Lower lobe of right lung (tissue), 2 donors: ENCODE results near the gene NBPF3. TPM values are rescaled to one million over a fixed set of nuclear protein-coding genes. Genes with fewer than 3 reads are reported as not detected.
A peak's percentile ranks its signal among the peaks of the same experiment; 100 is the strongest.
"Not testable (repeated sequence)": the region's sequence is repeated elsewhere in the genome, so short reads cannot be mapped to it uniquely, and the experiment has no call there.

ENCODE experiments used
- ATAC-seq, 2 donors: fragments of 200-7000 bp; cut with Tn5 transposase; one replicate each; pipeline ENCODE4 v1.9.1; 2020 to 2022; ENCODE audit warnings: mild to moderate bottlenecking in 2 of 2, moderate library complexity in 2 of 2
- DNase-seq: peaks from one replicate; pipeline ENCODE4 v3.0.0-alpha.2; 2020
- H3K27ac ChIP-seq: fragments of 200-600 bp; one replicate; pipeline ENCODE4 v1.8.0; 2022
- H3K27me3 ChIP-seq: fragments of 200-600 bp; one replicate; pipeline ENCODE4 v1.8.0; 2022; ENCODE audit warnings: low read depth
- H3K36me3 ChIP-seq: fragments of 200-600 bp; one replicate; pipeline ENCODE4 v1.8.0; 2022; ENCODE audit warnings: mild to moderate bottlenecking
- H3K4me1 ChIP-seq: fragments of 200-600 bp; one replicate; pipeline ENCODE4 v1.8.0; 2022
- H3K4me3 ChIP-seq: fragments of 200-600 bp; one replicate; pipeline ENCODE4 v1.8.0; 2022; ENCODE audit warnings: mild to moderate bottlenecking
- H3K9me3 ChIP-seq: fragments of 200-600 bp; one replicate; pipeline ENCODE4 v1.8.0; 2022
- CTCF ChIP-seq: fragments of 200-600 bp; IDR thresholded peaks from one replicate; pipeline ENCODE4 v1.8.0; 2022; ENCODE audit warnings: antibody characterized with exemption, mild to moderate bottlenecking
- intact Hi-C: fragments of 100-400 bp; cut with DNase I; formaldehyde crosslinking; loops from one replicate; pipeline ENCODE4 v1.11.0; 2022
- long read RNA-seq: library from polyadenylated mRNA; unstranded; transcript quantifications from one replicate; pipeline ENCODE4 v2.0.0, GENCODE V29; 2021
- total RNA-seq: library from RNA; stranded (reverse); fragmentation: NEBNext Ultra II Directional; extraction: Animal tissue kit (Norgen Biotek cat#: 25700); gene quantifications from one replicate; pipeline ENCODE4 v1.2.1, GENCODE V29; 2021
- donor health status: DM: no; HTN: yes; CAD: no; lungs with severe emphysema.

NBPF3 gene
- total RNA-seq, result 9.5 TPM
- long read RNA-seq, full-length matches to known transcripts, result 2 of 8 reads
- long read RNA-seq, partial matches to known transcripts, result 2 of 8 reads
- long read RNA-seq, other reads (novel, unspliced or antisense), result 4 of 8 reads

DNA sequence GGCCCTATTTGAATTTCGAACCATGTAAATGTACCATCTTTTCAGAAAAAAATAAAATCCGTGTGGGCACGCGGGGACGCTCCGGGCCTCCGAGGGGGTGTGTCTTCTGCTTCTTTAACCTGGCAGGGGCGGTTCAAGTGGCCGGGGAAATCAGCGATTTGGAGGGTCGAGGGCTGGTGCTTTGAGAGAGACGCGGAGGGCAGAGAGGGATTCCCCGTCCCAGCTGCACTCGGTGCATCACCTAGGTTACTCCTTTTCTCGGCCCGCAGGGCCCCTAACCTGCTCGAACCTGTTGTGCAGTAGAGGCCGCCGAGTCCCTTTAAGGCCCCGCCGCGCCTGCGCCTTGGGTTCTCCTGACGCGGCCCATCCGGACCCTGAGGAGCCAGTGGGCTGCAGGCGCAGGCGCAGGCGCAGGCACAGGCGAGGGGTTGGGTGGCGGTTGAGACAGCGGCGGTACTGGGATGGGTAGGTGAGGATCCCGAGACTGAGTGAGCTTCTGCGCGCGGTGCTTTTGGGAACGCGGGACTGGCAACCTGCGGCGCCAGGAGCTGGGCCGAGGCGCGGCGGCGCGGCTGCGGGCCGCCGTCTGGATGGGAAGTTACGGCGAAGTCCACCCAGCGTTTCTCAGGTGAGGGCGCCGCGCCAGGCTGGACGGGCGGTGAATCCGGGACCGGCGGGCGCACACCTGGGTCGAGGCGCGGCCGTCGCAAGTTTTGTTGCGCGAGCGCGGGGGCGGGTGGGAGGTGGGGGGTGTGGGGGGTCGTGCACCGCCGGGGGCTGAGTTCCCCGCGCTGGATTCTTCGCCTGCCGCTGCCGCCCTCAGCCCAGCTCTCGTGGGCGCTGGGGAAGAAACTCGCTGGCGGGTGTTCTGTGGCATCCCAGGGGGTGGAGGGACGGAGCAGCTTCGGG lies at the start of gene NBPF3:
NBPF3 (plus strand) TSS at position 417 of the 909 bp plus-strand sequence. CDS start 4,950 bp downstream, outside the sequence.
- Histone ChIP-seq H3K4me1 (peaks cover 9% of the 10 kb centered on the region), H3K27me3 (peaks cover 13% of the 10 kb centered on the region), H3K9me3 (no peaks in the 10 kb centered on the region), H3K27ac (peak within 1 kb of the TSS; percentile 53), H3K4me3 (peak within 1 kb of the TSS; percentile 72), H3K36me3 (no peaks in the 10 kb centered on the region)
- intact Hi-C loops, result no loop called here
- ATAC-seq, result peak; percentile 97 to 99
- DNase-seq, result peak; percentile 93
- TF ChIP-seq CTCF, result no peak

DNA sequence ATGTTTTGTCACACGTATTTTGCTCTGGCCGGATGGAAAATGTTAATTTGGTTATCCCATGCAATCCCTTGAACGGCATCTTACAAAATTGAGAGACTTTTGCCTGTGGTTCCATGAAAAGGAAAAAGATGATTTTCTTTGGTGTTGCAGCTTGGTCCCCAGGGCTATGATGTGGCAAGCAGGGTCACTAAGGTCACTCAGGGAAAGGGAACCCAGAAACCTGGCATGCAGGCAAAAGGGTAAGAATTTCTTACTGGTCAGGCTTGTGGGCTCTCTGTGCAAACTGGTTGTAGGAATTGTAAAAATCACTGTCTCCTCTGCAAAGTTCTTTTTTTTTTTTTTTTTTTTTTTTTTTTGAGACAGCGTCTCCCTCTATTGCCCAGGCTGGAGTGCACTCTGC lies 48.4 kb upstream of the NBPF3 start:
- H3K27ac ChIP-seq, result no peak overlapping the region
- no peak overlapping the region for H3K4me3 ChIP-seq
- H3K9me3 ChIP-seq, result no peaks in the 10 kb centered on the region
- H3K27me3 ChIP-seq, result no peaks in the 10 kb centered on the region
- H3K36me3 ChIP-seq, result no peaks in the 10 kb centered on the region
- no peak for TF ChIP-seq CTCF
- intact Hi-C loops, result no loop called here
- ATAC-seq (no peak), DNase-seq (no peak)
- H3K4me1 ChIP-seq, result no peaks in the 10 kb centered on the region

DNA sequence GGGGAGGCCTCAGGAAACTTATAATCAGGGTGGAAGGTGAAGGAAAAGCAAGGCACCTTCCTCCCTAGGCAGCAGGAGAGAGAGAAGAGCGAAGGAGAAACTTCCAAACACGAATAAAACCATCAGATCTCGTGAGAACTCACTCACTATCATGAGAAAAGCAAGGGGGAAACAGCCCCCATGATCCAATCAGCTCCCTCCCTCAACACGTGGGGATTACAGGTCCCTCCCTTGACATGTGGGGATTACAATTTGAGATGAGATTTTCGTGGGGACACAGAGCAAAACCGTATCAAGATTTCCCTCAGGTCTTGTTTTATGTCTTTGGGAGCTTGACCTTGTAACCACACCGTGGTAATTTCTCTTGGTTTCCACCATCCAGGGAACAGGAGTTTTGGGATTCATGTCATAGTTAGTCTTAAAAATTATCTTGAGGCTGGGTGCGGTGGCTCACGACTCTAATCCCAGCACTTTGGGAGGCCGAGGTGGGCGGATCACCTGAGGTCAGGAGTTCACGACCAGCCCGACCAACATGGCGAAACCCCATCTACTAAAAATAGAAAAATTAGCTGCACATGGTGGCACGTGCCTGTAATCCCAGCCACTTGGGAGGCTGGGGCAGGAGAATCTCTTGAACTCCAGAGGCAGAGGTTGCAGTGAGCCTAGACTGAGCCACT lies 47.2 kb upstream of the NBPF3 start:
- H3K4me3 ChIP-seq, result no peak overlapping the region
- intact Hi-C loops, result no loop called here
- no peaks in the 10 kb centered on the region for H3K9me3 ChIP-seq
- H3K27me3 ChIP-seq, result no peaks in the 10 kb centered on the region
- no peak for ATAC-seq
- TF ChIP-seq CTCF, result no peak
- no peak overlapping the region for H3K27ac ChIP-seq
- DNase-seq, result no peak
- H3K36me3 ChIP-seq, result no peaks in the 10 kb centered on the region
- no peaks in the 10 kb centered on the region for H3K4me1 ChIP-seq

- Histone ChIP-seq H3K4me3 (no peak overlapping the region), H3K9me3 (no peaks in the 10 kb centered on the region), H3K4me1 (no peaks in the 10 kb centered on the region), H3K36me3 (no peaks in the 10 kb centered on the region), H3K27ac (no peak overlapping the region), H3K27me3 (no peaks in the 10 kb centered on the region)
- TF ChIP-seq CTCF, result no peak
- ATAC-seq, result no peak
- DNase-seq, result no peak
- intact Hi-C loops, result no loop called here
Observed at GRCh38 chr1:21396516-21396915, 43.4 kb upstream of the NBPF3 start.

DNA sequence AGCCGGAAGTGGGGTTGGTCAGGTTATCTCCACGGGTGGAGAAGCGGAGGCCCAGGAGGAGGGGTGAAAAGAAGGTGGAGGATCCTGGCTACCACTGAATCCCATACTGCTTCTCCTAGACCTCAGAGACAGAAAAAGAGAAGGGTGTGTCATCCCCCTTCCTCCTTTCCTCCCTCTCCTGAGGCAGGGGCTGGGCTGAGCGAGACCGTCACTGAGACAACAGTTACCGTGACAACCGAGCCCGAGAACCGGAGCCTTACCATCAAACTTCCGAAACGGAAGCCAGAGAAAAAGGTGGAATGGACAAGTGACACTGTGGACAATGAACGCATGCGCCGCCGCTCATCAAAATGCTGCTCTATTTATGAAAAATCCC lies 42.1 kb upstream of the NBPF3 start:
- no peaks in the 10 kb centered on the region for H3K36me3 ChIP-seq
- H3K4me1 ChIP-seq, result no peaks in the 10 kb centered on the region
- no peaks in the 10 kb centered on the region for H3K9me3 ChIP-seq
- no peak for ATAC-seq
- no peak overlapping the region for H3K4me3 ChIP-seq
- no peak for TF ChIP-seq CTCF
- no peak overlapping the region for H3K27ac ChIP-seq
- peak; percentile 46 for DNase-seq
- no peaks in the 10 kb centered on the region for H3K27me3 ChIP-seq
- intact Hi-C loops, result no loop called here

- ATAC-seq, H3K9me3 ChIP-seq, H3K36me3 ChIP-seq, H3K4me1 ChIP-seq, H3K27ac ChIP-seq, H3K27me3 ChIP-seq, intact Hi-C loops, H3K4me3 ChIP-seq, DNase-seq: not testable (repeated sequence)
Observed at GRCh38 chr1:21401726-21402346, 38.1 kb upstream of the NBPF3 start.
